T-helper 17 cell (primary cell): ENCODE measurements around the gene SNX4. TPM values are rescaled to one million over a fixed set of nuclear protein-coding genes. Genes with fewer than 3 reads are reported as not detected.
"Not testable (repeated sequence)": the region's sequence is repeated elsewhere in the genome, so short reads cannot be mapped to it uniquely, and the experiment has no call there.

Experiments used
- ATAC-seq: fragments of 150-1000 bp; cut with Tn5 transposase; 2 replicates; pipeline ENCODE4 v1.10.0; 2021; ENCODE audit warnings: mild to moderate bottlenecking, moderate library complexity
- DNase-seq, 3 donors: peaks; one replicate each; pipeline versions ENCODE4 v3.0.0 to v3.0.0-alpha.2; 2020 to 2021
- H3K9me3 ChIP-seq: one replicate; pipeline ENCODE4 v1.7.0; 2013; ENCODE audit warnings: low read length, mild to moderate bottlenecking; ENCODE audit not compliant: control insufficient read depth, poor library complexity, severe bottlenecking
- H3K27ac Mint-ChIP-seq: one replicate; pipeline ENCODE4 v1.8.0; 2022; ENCODE audit warnings: mild to moderate bottlenecking, moderate library complexity, mixed read lengths
- H3K27me3 Mint-ChIP-seq: one replicate; pipeline ENCODE4 v1.8.0; 2022; ENCODE audit warnings: mixed read lengths
- H3K36me3 Mint-ChIP-seq: one replicate; pipeline ENCODE4 v1.8.0; 2022; ENCODE audit warnings: low read depth, mixed read lengths
- H3K4me1 Mint-ChIP-seq: one replicate; pipeline ENCODE4 v1.8.0; 2022; ENCODE audit warnings: mild to moderate bottlenecking, mixed read lengths
- H3K4me3 Mint-ChIP-seq: one replicate; pipeline ENCODE4 v1.8.0; 2022; ENCODE audit warnings: mild to moderate bottlenecking, moderate library complexity, mixed read lengths
- total RNA-seq, 4 donors: library from RNA in 2 of 4; stranded (reverse) in 2 of 4; gene quantifications; one replicate each; pipeline ENCODE4 v1.2.3 and lab custom pipeline; 2022 to 2026

SNX4 gene
- total RNA-seq, 2 donors from 2014 or later, result 15.9 to 18.6 TPM

DNA sequence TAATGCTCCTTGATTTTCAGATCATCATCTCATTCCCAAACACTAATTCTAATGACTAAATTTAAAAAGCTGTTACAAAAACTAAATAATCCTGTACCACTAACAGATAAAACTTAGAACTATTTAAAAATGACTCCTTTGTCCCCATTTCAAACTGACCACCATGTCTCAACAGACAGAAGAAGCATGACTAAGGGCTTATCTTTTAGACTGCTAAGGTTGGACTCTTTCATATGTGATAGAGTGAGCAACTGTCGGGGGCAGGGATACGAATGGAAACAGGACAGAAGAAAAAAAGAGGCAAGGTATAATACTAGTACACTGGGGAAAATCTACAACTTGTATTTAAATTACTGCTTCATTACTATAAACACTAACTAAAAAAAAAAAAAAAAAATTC is 23.3 kb downstream of the SNX4 start:
- DNase-seq, result no peak
- ATAC-seq, result no peak
- H3K4me3 Mint-ChIP-seq, result no peak overlapping the region
- H3K9me3 ChIP-seq, result no peaks in the 10 kb centered on the region
- no peak overlapping the region for H3K27ac Mint-ChIP-seq
- no peaks in the 10 kb centered on the region for H3K4me1 Mint-ChIP-seq
- no peaks in the 10 kb centered on the region for H3K27me3 Mint-ChIP-seq
- peaks cover 5% of the 10 kb centered on the region for H3K36me3 Mint-ChIP-seq

DNA sequence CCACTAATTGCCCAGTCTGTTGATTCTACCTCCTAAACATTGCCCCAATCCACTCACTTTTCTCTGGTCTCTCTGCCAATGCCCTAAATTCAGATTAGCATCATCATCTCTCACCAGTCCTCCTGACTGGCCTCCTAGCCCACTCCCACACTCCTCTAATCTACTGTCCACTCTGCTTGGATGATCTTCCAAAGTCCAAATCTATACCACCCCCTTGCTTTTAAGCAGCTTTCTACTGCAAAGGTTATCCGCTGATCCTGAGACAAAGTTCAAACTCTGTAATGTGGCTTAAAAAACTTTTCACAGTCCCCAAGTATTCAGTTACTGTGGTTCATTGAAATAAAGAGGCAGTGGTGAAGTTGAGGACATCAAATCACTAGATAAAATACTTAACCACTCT is 37.6 kb downstream of the SNX4 start:
- ATAC-seq, result no peak
- peaks cover 2% of the 10 kb centered on the region for H3K4me1 Mint-ChIP-seq
- no peak overlapping the region for H3K27ac Mint-ChIP-seq
- no peaks in the 10 kb centered on the region for H3K27me3 Mint-ChIP-seq
- no peak overlapping the region for H3K4me3 Mint-ChIP-seq
- no peaks in the 10 kb centered on the region for H3K9me3 ChIP-seq
- DNase-seq, result no peak
- peaks cover 5% of the 10 kb centered on the region for H3K36me3 Mint-ChIP-seq

DNA sequence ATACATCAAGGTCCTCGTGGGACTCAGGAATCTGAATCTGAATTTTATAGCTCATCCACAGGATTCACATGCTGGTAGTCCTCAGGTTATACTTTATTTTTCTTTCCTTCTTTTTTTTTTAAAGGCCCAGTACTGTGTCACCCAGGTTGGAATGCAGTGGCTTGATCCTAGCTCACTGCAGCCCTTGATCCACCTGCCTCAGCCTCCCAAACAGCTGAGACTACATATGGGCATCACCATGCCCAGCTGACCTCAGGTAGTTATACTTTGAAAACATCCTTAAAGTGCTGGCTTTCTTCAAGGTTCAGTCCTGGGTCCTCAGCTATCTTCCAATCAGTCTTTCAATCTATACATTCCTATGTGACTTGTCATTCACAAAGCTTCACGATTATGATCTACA is 38.2 kb downstream of the SNX4 start:
- Mint-ChIP-seq H3K4me1 (peaks cover 2% of the 10 kb centered on the region), H3K36me3 (peaks cover 5% of the 10 kb centered on the region), H3K27ac (no peak overlapping the region), H3K4me3 (no peak overlapping the region), H3K27me3 (no peaks in the 10 kb centered on the region)
- ATAC-seq, result no peak
- H3K9me3 ChIP-seq, result no peaks in the 10 kb centered on the region
- no peak for DNase-seq

DNA sequence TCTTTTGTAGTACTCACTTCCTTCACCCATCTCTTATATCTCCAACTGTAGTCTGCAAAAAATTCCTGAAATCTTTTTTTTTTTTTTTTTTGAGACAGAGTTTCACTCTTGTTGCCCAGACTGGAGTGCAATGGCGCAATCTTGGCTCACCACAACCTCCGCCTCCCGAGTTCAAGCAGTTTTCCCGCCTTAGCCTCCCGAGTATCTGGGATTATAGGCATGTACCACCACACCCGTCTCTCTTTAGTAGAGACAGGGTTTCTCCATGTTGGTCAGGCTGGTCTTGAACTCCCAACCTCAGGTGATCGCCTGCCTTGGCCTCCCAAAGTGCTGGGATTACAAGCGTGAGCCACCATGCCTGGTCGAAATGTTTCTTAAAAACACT is 38.6 kb downstream of the SNX4 start:
- DNase-seq, H3K27me3 Mint-ChIP-seq, H3K4me1 Mint-ChIP-seq, ATAC-seq, H3K4me3 Mint-ChIP-seq, H3K36me3 Mint-ChIP-seq, H3K27ac Mint-ChIP-seq, H3K9me3 ChIP-seq: not testable (repeated sequence)

DNA sequence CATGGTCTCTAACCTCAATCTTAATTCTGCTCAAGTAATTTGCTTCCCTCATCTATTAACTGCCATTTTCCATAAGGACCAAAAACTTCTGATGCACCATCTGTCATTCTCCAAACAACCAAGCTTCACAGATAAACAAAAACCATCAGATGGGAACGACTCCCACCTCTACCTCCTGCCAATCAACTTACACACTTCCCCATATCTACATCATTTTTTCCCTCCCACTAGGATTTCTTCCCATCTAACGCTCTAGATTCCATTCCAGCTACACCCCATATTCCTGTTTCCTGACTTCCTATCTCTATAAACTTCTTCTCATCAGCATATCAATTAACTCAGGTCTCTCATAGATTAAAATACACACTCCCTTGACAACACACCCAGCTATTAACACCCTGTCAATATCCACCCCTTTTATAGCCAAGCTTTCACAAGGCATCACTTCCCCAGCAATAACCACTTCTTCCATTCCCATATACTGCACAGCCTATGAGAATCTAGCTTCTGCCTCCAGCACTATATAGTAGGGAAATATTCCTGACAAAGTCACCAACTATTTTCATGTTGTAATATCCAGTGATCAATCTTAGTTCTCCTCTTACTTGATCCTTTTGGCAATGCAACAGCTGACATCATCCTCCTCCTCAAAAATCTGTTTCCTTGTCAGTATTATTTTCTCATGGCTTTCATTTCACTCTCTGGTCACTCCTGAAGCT is 39.2 kb downstream of the SNX4 start:
- no peak overlapping the region for H3K27ac Mint-ChIP-seq
- H3K4me3 Mint-ChIP-seq, result no peak overlapping the region
- H3K27me3 Mint-ChIP-seq, result no peaks in the 10 kb centered on the region
- H3K36me3 Mint-ChIP-seq, result peaks cover 5% of the 10 kb centered on the region
- no peaks in the 10 kb centered on the region for H3K9me3 ChIP-seq
- DNase-seq, result no peak
- peaks cover 2% of the 10 kb centered on the region for H3K4me1 Mint-ChIP-seq
- ATAC-seq, result no peak

DNA sequence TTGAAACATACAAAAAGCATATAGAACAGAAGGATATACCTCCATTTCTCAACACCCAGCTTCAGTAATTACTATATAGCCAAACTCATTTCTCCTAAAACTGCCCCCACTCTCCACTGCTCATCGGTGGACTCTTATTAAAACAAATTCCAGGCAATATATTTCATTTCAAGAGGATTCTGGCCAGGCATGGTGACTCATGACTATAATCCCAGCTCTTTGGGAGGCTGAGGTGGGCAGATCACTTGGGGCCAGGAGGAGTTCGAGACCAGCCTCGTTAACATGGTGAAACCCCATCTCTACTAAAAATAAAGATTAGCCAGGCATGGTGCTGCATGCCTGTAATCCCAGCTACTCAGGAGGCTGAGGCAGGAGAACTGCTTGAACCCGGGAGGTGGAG is 40.9 kb downstream of the SNX4 start:
- DNase-seq, result no peak
- no peak for ATAC-seq
- no peak overlapping the region for H3K4me3 Mint-ChIP-seq
- no peaks in the 10 kb centered on the region for H3K9me3 ChIP-seq
- H3K27me3 Mint-ChIP-seq, result no peaks in the 10 kb centered on the region
- H3K36me3 Mint-ChIP-seq, result peaks cover 5% of the 10 kb centered on the region
- H3K4me1 Mint-ChIP-seq, result peaks cover 2% of the 10 kb centered on the region
- H3K27ac Mint-ChIP-seq, result no peak overlapping the region

DNA sequence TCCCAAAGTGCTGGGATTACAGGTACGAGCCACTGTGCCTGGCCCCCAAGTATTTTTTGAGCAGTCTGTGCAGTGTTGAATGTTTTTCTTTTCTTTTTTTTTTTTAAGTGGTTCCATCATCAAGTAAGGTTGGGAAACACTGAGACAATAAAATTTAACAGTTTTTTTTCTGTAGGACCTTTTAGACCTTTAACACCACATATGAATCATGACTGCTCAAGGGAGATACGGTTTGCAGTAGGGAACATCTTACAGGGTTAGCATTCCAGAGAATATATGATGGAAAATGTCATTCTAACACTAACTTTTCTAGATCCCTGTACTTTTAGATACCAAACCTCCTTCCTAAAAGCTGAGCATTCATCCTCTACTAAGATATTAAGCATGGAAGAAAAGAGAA is 41.7 kb downstream of the SNX4 start:
- H3K36me3 Mint-ChIP-seq, result peaks cover 5% of the 10 kb centered on the region
- ATAC-seq (no peak), DNase-seq (no peak)
- no peaks in the 10 kb centered on the region for H3K4me1 Mint-ChIP-seq
- H3K9me3 ChIP-seq, result no peaks in the 10 kb centered on the region
- H3K27ac Mint-ChIP-seq, result no peak overlapping the region
- H3K4me3 Mint-ChIP-seq, result no peak overlapping the region
- no peaks in the 10 kb centered on the region for H3K27me3 Mint-ChIP-seq

DNA sequence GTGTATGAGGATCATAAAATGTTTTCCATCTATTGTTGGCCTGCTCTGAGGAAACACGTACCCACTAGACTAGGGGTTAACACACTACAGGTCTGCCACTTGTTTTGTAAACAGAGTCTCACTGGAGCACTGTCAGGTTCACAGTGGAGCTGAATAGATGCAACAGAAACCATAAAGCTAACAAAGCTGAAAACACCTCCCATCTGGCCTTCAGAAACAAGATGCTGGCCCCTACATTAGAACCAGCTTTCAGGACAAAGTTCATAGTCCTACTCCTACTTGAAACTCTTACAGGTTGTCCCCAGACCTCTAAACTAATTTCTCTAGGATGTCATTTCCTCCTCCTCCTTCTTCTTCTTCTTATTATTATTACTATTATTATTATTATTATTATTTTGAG is 42.3 kb downstream of the SNX4 start:
- no peaks in the 10 kb centered on the region for H3K9me3 ChIP-seq
- DNase-seq (no peak), ATAC-seq (no peak)
- no peak overlapping the region for H3K4me3 Mint-ChIP-seq
- H3K27me3 Mint-ChIP-seq, result no peaks in the 10 kb centered on the region
- no peak overlapping the region for H3K27ac Mint-ChIP-seq
- peaks cover 6% of the 10 kb centered on the region for H3K36me3 Mint-ChIP-seq
- no peaks in the 10 kb centered on the region for H3K4me1 Mint-ChIP-seq

DNA sequence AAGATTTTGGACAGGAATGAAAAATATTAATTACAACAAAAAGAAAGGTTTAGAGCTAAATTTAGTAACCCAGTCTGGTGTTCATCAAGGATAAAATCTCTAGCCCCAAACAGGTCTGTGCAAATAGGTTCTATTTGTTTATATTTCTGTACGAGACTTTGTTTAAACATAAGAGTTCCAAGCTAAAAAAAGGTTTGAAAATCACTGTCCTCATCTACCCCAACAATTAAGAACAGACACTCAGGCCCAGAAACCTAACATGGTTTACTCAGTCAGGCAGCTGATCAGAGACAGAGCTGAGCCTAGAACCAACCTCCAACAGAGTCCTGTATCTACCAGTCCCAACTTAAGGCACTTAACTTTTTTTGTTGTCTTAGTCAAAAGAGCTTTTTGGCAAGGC is 49.3 kb downstream of the SNX4 start:
- ATAC-seq, result no peak
- H3K36me3 Mint-ChIP-seq, result peaks cover 7% of the 10 kb centered on the region
- no peak for DNase-seq

DNA sequence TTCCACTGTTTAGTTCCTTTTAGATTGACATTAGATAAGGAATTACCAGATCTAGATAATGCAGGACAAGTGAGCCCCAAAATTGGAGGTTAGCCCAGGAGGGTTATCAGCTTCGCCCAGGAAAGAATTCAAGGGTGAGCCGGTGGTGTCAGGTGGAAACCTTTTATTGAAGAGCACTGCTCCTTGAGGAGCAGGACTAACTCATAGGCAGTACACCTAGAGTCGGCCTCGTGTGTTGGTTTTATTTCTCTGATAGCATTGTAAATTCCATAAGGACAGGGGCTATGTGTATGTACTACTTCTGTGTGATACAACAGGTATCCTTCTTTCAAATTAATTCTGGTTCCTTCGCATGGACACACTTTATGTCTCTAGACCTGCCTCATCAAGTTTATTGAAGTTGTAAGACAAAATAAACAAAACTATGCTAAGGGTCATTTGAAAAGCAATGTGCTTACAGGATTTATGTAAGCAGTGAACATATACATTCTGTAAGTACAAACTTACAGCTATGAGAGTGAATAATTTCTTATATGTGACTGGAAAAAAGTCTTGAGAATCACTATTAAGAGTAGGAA is 57.2 kb downstream of the SNX4 start:
- Mint-ChIP-seq H3K27me3 (no peaks in the 10 kb centered on the region), H3K36me3 (peaks cover 4% of the 10 kb centered on the region), H3K4me3 (no peak overlapping the region), H3K4me1 (no peaks in the 10 kb centered on the region), H3K27ac (no peak overlapping the region)
- no peaks in the 10 kb centered on the region for H3K9me3 ChIP-seq
- ATAC-seq, result no peak
- DNase-seq, result no peak

More for the DNA sequence above, 49.3 kb downstream of the SNX4 start:
- no peak overlapping the region for H3K4me3 Mint-ChIP-seq
- H3K27me3 Mint-ChIP-seq, result no peaks in the 10 kb centered on the region
- H3K4me1 Mint-ChIP-seq, result no peaks in the 10 kb centered on the region
- no peak overlapping the region for H3K27ac Mint-ChIP-seq
- H3K9me3 ChIP-seq, result no peaks in the 10 kb centered on the region

DNA sequence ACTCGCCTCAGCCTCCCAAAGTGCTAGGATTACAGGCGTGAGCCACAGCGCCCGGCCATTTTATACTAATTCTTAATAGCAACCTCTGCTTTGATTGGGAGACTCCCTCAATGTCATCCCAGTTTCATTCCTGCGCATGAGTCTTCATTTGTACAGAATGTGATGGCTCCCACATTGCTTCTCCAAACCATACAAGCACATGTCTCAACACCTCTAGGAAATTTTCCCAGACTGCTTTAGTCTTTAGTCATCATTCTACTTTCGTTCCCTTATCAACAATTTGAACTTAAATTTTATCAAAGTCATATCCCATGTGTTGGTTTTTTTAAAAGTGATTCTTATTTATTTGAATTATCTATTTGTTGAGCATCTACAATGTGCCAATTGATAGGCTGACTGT is 58.1 kb downstream of the SNX4 start:
- DNase-seq, result no peak
- no peaks in the 10 kb centered on the region for H3K9me3 ChIP-seq
- Mint-ChIP-seq H3K4me3 (no peak overlapping the region), H3K27me3 (no peaks in the 10 kb centered on the region), H3K36me3 (peaks cover 4% of the 10 kb centered on the region), H3K27ac (no peak overlapping the region), H3K4me1 (no peaks in the 10 kb centered on the region)
- no peak for ATAC-seq

DNA sequence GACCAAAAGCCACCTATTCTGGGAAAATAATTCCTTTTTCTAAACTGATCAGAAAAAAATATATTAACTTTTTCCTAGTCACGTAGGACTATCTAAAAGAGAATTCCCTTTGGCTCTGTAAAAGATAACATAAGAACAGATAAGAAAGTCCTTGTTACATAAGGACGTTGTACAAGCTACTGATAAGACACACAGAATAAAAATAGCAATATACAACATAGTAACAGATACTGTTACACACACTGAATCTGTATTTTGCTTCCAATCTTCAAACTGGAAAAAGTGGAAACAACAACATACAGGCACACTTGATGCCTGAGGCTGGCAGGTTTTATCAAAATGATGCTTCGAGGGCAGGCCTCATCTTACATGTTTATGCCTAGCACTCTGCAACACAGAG is 59.8 kb downstream of the SNX4 start:
- peaks cover 4% of the 10 kb centered on the region for H3K36me3 Mint-ChIP-seq
- DNase-seq, result no peak
- H3K4me3 Mint-ChIP-seq, result no peak overlapping the region
- no peaks in the 10 kb centered on the region for H3K27me3 Mint-ChIP-seq
- H3K4me1 Mint-ChIP-seq, result no peaks in the 10 kb centered on the region
- no peak for ATAC-seq
- no peaks in the 10 kb centered on the region for H3K9me3 ChIP-seq
- H3K27ac Mint-ChIP-seq, result no peak overlapping the region

DNA sequence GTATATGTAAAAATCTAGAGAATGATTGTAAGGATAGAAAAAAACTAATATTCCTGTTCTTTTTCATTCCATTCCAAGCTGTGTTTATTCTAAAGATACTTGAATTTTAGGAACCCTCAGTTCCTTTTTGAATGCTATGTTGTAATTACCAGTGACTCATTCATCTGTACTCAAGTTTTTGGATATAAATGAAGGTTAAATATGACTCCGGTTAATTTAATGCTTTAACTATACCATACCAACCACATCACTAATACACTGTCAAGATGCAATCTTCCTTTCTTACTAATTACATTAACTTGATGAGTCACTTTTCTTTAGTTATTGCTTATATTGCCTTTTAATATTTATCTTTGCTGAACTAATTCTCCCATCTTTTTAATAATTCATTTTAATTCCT is 76.1 kb downstream of the SNX4 start:
- DNase-seq (no peak), ATAC-seq (no peak)
- H3K4me3 Mint-ChIP-seq, result no peak overlapping the region
- no peaks in the 10 kb centered on the region for H3K36me3 Mint-ChIP-seq
- H3K27ac Mint-ChIP-seq, result no peak overlapping the region
- peaks cover 2% of the 10 kb centered on the region for H3K4me1 Mint-ChIP-seq
- H3K9me3 ChIP-seq, result no peaks in the 10 kb centered on the region
- H3K27me3 Mint-ChIP-seq, result no peaks in the 10 kb centered on the region

DNA sequence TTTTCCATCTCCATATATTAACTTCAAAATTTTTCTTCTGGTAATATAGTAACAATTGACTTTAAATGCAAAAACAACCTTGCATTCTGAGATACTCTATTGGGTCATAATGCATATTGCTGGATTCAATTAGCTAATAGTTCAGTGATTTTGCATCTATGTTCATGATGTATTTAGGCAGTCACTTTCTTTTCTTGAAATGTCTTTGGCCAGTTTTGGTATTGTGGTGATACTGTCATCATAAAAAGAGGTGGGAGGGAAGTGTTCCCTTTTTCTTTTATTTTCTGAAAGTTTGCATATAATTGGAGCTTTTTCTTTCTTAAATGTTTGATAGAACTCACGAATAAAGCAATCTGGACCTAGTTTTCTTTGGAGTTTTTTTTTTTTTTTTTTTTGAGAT is 77.5 kb downstream of the SNX4 start:
- Mint-ChIP-seq H3K36me3 (no peaks in the 10 kb centered on the region), H3K27ac (no peak overlapping the region), H3K4me1 (peaks cover 2% of the 10 kb centered on the region), H3K4me3 (no peak overlapping the region), H3K27me3 (no peaks in the 10 kb centered on the region)
- ATAC-seq (no peak), DNase-seq (no peak)
- no peaks in the 10 kb centered on the region for H3K9me3 ChIP-seq
